Vagina (tissue), 2 donors: ENCODE results near the gene RAB8B. TPM values are rescaled to one million over a fixed set of nuclear protein-coding genes. Genes with fewer than 3 reads are reported as not detected.

Experiments
- DNase-seq, 2 donors: peaks; one replicate each; pipeline ENCODE4 v3.0.0-alpha.2; 2017; ENCODE audit errors: extremely low spot score in 2 of 2
- H3K27ac ChIP-seq: fragments of 200-600 bp; sonication (generic); one replicate; pipeline ENCODE4 v1.5.1; 2019
- H3K27me3 ChIP-seq: fragments of 200-600 bp; sonication (generic); one replicate; pipeline ENCODE4 v1.5.1; 2019
- H3K36me3 ChIP-seq, 2 donors: fragments of 200-600 bp; sonication (generic); one replicate each; pipeline ENCODE4 v1.5.1; 2017 to 2019
- H3K4me1 ChIP-seq: fragments of 200-600 bp; sonication (generic); one replicate; pipeline ENCODE4 v1.5.1; 2019
- H3K4me3 ChIP-seq, 2 donors: fragments of 200-600 bp; sonication (generic); 1 replicate in 1 of 2; 2 replicates in 1 of 2; pipeline ENCODE4 v1.5.1; 2016 to 2019
- H3K9me3 ChIP-seq: fragments of 200-600 bp; sonication (generic); one replicate; pipeline ENCODE4 v1.5.1; 2019
- POLR2A ChIP-seq, 2 donors: fragments of 450-650 bp; IDR thresholded peaks; one replicate each; pipeline ENCODE4 v1.6.1; 2017; ENCODE audit warnings: antibody characterized with exemption in 2 of 2, mild to moderate bottlenecking in 2 of 2, moderate library complexity in 2 of 2
- POLR2AphosphoS5 ChIP-seq, 2 donors: sonication (generic); formaldehyde crosslinking; IDR thresholded peaks; one replicate each; pipeline ENCODE4 v1.9.0; 2017; ENCODE audit warnings: antibody characterized with exemption in 2 of 2, mild to moderate bottlenecking in 2 of 2, low read depth in 1 of 2; ENCODE audit not compliant: insufficient read depth in 1 of 2
- intact Hi-C: fragments of 100-400 bp; cut with DNase I; formaldehyde crosslinking; loops from one replicate; pipeline ENCODE4 v1.15.1; 2023
- total RNA-seq: library from RNA; depleted of rRNA; stranded (reverse); fragments of >200 nt; gene quantifications from one replicate; pipeline ENCODE4 v1.2.3, GENCODE V29; 2016
- TF ChIP-seq, protein P1 (sequence below), 3 experiments: fragments of 450-650 bp in 2 of 3; fragments of 200-600 bp in 1 of 3; sonication (generic) in 1 of 3; IDR thresholded peaks; one replicate each; pipeline ENCODE4 v1.5.1; 2017 to 2019; ENCODE audit warnings: antibody characterized with exemption in 3 of 3, mild to moderate bottlenecking in 2 of 3, moderate library complexity in 2 of 3

RAB8B gene
- total RNA-seq: 29.5 TPM

DNA sequence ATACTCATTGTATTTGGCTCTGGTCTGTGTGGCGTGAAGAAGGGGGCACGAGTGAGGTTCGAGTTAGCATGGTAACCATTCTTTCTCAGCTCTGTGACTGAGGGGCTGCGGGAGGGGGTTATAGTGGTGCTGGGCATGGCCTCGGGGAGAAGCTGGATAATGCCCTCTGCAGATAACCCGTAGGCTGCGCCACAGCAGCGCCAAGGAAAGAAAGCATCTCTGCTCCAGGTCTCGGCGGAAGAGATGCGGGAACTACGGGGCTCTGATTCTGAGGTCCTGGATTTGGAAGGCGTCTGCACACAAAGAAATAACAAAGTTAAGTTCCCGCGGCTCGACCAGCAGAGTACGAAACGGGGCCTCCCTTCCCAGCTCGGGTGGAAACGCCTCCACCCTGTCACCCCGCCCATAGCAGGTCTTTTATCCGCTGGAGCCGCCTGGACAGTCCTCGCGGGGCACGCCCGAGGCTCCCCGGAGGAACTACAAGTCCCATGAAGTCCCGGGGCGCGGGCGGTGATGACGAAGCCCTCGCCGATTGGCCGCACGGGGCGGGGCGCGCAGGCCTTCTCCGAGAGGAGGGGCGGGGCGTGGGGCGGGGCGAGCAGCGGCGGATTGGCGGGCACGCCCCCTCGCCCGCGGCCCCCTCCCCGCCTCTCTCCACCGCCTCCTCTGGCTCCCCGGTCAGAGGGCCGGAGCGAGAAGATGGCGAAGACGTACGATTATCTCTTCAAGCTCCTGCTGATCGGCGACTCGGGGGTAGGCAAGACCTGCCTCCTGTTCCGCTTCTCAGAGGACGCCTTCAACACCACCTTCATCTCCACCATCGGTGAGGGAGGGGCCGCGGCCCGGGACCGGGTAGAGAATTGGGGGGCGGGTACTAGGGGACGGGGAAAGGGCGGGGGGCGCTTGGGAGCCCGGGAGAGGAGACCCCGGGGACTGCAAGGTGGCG, at the start of gene RAB8B:
RAB8B (plus strand) TSS at position 681 of the 946 bp plus-strand sequence; CDS start at position 700, 19 bp downstream.
- Histone ChIP-seq H3K27me3 (no peaks in the 10 kb centered on the region), H3K4me1 (peaks cover 35% of the 10 kb centered on the region), H3K4me3 (peak within 1 kb of the TSS; percentile 67 to 89), H3K9me3 (no peaks in the 10 kb centered on the region), H3K36me3 (no peaks in the 10 kb centered on the region), H3K27ac (peak within 1 kb of the TSS; percentile 84)
- peak; percentile 98 to 99 for DNase-seq
- TF ChIP-seq, protein P1, sequence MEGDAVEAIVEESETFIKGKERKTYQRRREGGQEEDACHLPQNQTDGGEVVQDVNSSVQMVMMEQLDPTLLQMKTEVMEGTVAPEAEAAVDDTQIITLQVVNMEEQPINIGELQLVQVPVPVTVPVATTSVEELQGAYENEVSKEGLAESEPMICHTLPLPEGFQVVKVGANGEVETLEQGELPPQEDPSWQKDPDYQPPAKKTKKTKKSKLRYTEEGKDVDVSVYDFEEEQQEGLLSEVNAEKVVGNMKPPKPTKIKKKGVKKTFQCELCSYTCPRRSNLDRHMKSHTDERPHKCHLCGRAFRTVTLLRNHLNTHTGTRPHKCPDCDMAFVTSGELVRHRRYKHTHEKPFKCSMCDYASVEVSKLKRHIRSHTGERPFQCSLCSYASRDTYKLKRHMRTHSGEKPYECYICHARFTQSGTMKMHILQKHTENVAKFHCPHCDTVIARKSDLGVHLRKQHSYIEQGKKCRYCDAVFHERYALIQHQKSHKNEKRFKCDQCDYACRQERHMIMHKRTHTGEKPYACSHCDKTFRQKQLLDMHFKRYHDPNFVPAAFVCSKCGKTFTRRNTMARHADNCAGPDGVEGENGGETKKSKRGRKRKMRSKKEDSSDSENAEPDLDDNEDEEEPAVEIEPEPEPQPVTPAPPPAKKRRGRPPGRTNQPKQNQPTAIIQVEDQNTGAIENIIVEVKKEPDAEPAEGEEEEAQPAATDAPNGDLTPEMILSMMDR (IDR thresholded peaks at IDR 0.05): no peak
- TF ChIP-seq POLR2AphosphoS5 (IDR thresholded peaks at IDR 0.05; ENCODE audit: insufficient read depth in 1 of 2, low read depth in 1 of 2) (peak; percentile 84 to 89), POLR2A (IDR thresholded peaks at IDR 0.05) (peak in 1 of 2 donors; percentile 78)
- intact Hi-C loops: no loop called here

DNA sequence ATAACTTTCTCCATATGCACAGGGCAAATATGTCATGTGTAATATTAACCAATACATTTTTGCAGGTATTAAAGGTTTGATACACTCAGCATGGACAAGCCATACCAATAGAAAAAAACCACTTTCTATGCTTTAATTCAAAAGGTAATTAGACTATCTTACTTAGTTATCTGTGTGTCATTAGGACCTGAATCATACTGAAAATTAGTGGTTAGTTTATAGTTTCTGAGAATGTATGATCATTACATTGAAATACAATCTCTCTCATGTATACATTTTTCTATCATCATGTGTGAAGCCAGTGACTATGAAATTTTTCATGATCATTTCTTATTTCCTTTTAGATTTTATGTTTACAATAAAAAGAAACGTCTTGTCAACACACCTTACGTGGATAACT, 48.5 kb upstream of the RAB8B start:
- Histone ChIP-seq H3K27ac (no peak overlapping the region), H3K36me3 (peaks cover 0 to 12% of the 10 kb centered on the region in 2 donors), H3K4me3 (no peak overlapping the region), H3K27me3 (no peaks in the 10 kb centered on the region), H3K4me1 (peaks cover 4% of the 10 kb centered on the region), H3K9me3 (no peaks in the 10 kb centered on the region)
- DNase-seq: no peak
- intact Hi-C loops: no loop called here
- no peak for TF ChIP-seq POLR2A (IDR thresholded peaks at IDR 0.05)
- TF ChIP-seq POLR2AphosphoS5 (IDR thresholded peaks at IDR 0.05; ENCODE audit: insufficient read depth in 1 of 2, low read depth in 1 of 2): no peak
- TF ChIP-seq, protein P1 (IDR thresholded peaks at IDR 0.05): no peak

DNA sequence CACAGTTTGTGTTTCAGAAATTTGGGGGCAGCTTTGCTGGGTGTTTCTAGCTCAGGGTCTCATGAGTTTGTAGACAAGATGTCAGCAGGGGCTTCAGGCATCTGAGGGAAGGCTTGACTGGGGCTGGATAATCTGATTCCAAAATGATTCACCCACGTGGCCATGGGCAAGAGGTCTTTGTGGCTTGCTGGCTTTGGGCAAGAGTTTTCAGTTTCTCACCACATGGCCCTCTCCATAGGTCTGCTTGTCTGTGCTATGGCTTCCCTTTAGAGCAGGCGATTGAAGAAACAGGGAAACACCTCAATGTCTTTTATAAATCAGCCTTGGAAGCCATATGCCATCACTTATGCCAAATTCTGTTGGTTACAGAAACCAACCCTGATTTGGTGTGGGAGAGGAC, 44.0 kb upstream of the RAB8B start:
- no peaks in the 10 kb centered on the region for H3K27me3 ChIP-seq
- TF ChIP-seq POLR2A (IDR thresholded peaks at IDR 0.05) (no peak), POLR2AphosphoS5 (IDR thresholded peaks at IDR 0.05; ENCODE audit: insufficient read depth in 1 of 2, low read depth in 1 of 2) (no peak)
- TF ChIP-seq, protein P1 (IDR thresholded peaks at IDR 0.05): no peak
- intact Hi-C loops: no loop called here
- no peak overlapping the region for H3K27ac ChIP-seq
- no peak for DNase-seq
- no peaks in the 10 kb centered on the region for H3K4me1 ChIP-seq
- peaks cover 0 to 21% of the 10 kb centered on the region in 2 donors for H3K36me3 ChIP-seq
- no peak overlapping the region for H3K4me3 ChIP-seq
- H3K9me3 ChIP-seq: no peaks in the 10 kb centered on the region

DNA sequence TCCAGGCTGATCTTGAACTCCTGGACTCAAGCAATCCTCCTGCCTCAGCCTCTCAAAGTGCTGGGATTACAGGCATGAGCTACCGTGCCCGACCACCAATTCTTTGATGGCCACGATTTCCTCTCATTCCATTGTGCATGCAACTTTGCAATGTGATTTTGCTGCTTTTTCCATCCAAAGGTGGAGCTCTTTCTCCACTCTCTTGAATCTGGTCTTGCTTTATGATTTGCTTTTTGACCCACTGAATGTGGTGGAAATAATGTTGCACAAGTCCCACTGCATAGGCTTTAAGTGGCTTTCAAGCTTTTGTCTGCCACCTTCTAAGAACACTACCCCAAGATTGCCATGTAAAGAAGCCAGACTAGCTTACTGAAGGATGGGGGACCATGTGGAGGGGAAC, 42.7 kb upstream of the RAB8B start:
- Histone ChIP-seq H3K4me1 (no peaks in the 10 kb centered on the region), H3K36me3 (peaks cover 0 to 25% of the 10 kb centered on the region in 2 donors), H3K9me3 (no peaks in the 10 kb centered on the region), H3K4me3 (no peak overlapping the region), H3K27me3 (no peaks in the 10 kb centered on the region), H3K27ac (no peak overlapping the region)
- DNase-seq: no peak
- intact Hi-C loops: no loop called here
- TF ChIP-seq POLR2AphosphoS5 (IDR thresholded peaks at IDR 0.05; ENCODE audit: insufficient read depth in 1 of 2, low read depth in 1 of 2): no peak
- TF ChIP-seq, protein P1 (IDR thresholded peaks at IDR 0.05): no peak
- TF ChIP-seq POLR2A (IDR thresholded peaks at IDR 0.05): no peak

DNA sequence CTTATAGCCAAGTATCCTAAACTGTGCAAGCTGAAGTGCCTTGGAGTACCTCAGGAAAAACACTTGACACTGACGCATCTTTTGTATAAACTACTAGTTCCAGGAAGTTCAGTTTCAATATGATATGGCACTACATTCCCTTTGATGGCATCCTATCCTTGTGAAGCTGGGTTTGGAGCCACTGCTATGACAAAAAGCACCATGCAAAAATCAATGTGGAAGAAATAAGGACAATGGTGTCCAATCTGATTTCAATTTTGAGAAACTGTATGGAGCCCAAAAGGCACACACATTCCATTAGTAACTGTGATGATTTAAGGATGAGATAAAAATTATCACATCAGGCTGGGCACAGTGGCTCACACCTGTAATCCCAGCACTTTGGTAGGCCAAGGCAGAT, 37.7 kb upstream of the RAB8B start:
- Histone ChIP-seq H3K9me3 (no peaks in the 10 kb centered on the region), H3K4me1 (peaks cover 18% of the 10 kb centered on the region), H3K4me3 (no peak overlapping the region), H3K27ac (no peak overlapping the region), H3K27me3 (no peaks in the 10 kb centered on the region), H3K36me3 (peaks cover 0 to 21% of the 10 kb centered on the region in 2 donors)
- no peak for DNase-seq
- intact Hi-C loops: no loop called here
- TF ChIP-seq POLR2AphosphoS5 (IDR thresholded peaks at IDR 0.05; ENCODE audit: insufficient read depth in 1 of 2, low read depth in 1 of 2) (no peak), POLR2A (IDR thresholded peaks at IDR 0.05) (no peak)
- TF ChIP-seq, protein P1 (IDR thresholded peaks at IDR 0.05): no peak
